Endothelial cell of umbilical vein (primary cell): ENCODE data around the gene SIRPD. TPM values are rescaled to one million over a fixed set of nuclear protein-coding genes. Genes with fewer than 3 reads are reported as not detected.

Experiments used
- BruUV-seq: library from RNA; stranded (reverse); fragments of 400-500 nt; replicated peaks from 2 replicates; lab custom pipeline; 2021; lab: Mats Ljungman, UMichigan
- CTCF ChIA-PET: fragments of 300-600, 350-600 bp; sonication (Branson Sonifier 250); formaldehyde crosslinking; loops from one replicate; lab custom pipeline; 2021; ENCODE audit warnings: antibody characterized with exemption, inconsistent platforms; lab: Charles Lee
- POLR2A ChIA-PET: fragments of 300-600, 350-600 bp; sonication (Branson Sonifier 250); formaldehyde crosslinking; loops from one replicate; lab custom pipeline; 2021; ENCODE audit warnings: antibody characterized with exemption, inconsistent platforms; lab: Charles Lee
- DNase-seq: peaks from one replicate; pipeline ENCODE4 v3.0.0-alpha.2; 2011; ENCODE audit warnings: low read depth, low spot score
- FAIRE-seq: peaks from 2 replicates; lab custom pipeline; 2011; peaks lifted over from hg19 to GRCh38; lab: Jason Lieb, UNC
- H2AFZ ChIP-seq: 2 replicates; pipeline ENCODE4 v1.6.0; 2012; ENCODE audit warnings: low read depth, low read length, control low read depth, inconsistent platforms
- H3K27ac ChIP-seq: 2 replicates; pipeline ENCODE4 v1.5.1; 2011; ENCODE audit warnings: low read depth, mild to moderate bottlenecking, control low read depth, low read length, moderate library complexity; ENCODE audit not compliant: insufficient read depth
- H3K27me3 ChIP-seq, 2 experiments: 2 replicates each; pipeline versions ENCODE4 v1.6.0 to v1.6.1; 2011; ENCODE audit warnings: low read length in 2 of 2, mixed read lengths in 1 of 2; ENCODE audit not compliant: control insufficient read depth in 2 of 2, insufficient read depth in 2 of 2
- H3K36me3 ChIP-seq, 2 experiments: 2 replicates in 1 of 2; 3 replicates in 1 of 2; pipeline ENCODE4 v1.5.1; 2011; ENCODE audit warnings: low read length in 2 of 2, mild to moderate bottlenecking in 1 of 2, moderate library complexity in 1 of 2; ENCODE audit not compliant: control insufficient read depth in 2 of 2, insufficient read depth in 2 of 2; ENCODE audit errors: extremely low read depth in 1 of 2
- H3K4me1 ChIP-seq: 3 replicates; pipeline ENCODE4 v1.5.1; 2011; ENCODE audit warnings: mild to moderate bottlenecking, low read length; ENCODE audit not compliant: control insufficient read depth, insufficient read depth; ENCODE audit errors: extremely low read depth
- H3K4me2 ChIP-seq: 2 replicates; pipeline ENCODE4 v1.6.1; 2011; ENCODE audit warnings: low read length, control low read depth, mixed read lengths; ENCODE audit not compliant: insufficient read depth
- H3K4me3 ChIP-seq, 3 experiments: fragments of 200-600 bp in 1 of 3; sonication (generic), shearing (Covaris generic) in 1 of 3; replicated peaks in 1 of 3; 2 replicates each; pipeline ENCODE4 v1.5.1; 2011 to 2016; ENCODE audit warnings: control low read depth in 3 of 3, low read length in 3 of 3, mild to moderate bottlenecking in 2 of 3, inconsistent platforms in 1 of 3, low read depth in 1 of 3, moderate library complexity in 1 of 3; ENCODE audit not compliant: insufficient read depth in 1 of 3
- H3K79me2 ChIP-seq: 2 replicates; pipeline ENCODE4 v1.6.0; 2012; ENCODE audit warnings: low read length, inconsistent platforms; ENCODE audit not compliant: control insufficient read depth, insufficient read depth
- H3K9ac ChIP-seq: replicated peaks from 2 replicates; pipeline ENCODE3; 2011; ENCODE audit warnings: low read length, control low read depth; ENCODE audit not compliant: insufficient read depth; ENCODE audit errors: extremely low read depth
- H3K9me1 ChIP-seq: replicated peaks from 3 replicates; pipeline ENCODE4 v1.6.0; 2011; ENCODE audit warnings: mild to moderate bottlenecking, low read length; ENCODE audit not compliant: control insufficient read depth, insufficient read depth; ENCODE audit errors: extremely low read depth
- H3K9me3 ChIP-seq: replicated peaks from 2 replicates; pipeline ENCODE4 v1.5.1; 2012; ENCODE audit warnings: low read length, inconsistent platforms; ENCODE audit not compliant: control insufficient read depth, insufficient read depth
- H4K20me1 ChIP-seq: replicated peaks from 2 replicates; pipeline ENCODE3; 2011; ENCODE audit warnings: mild to moderate bottlenecking, low read length; ENCODE audit not compliant: control insufficient read depth, insufficient read depth; ENCODE audit errors: extremely low read depth
- CTCF ChIP-seq, 2 donors: IDR thresholded peaks; 1 replicate in 1 of 2; 2 replicates in 1 of 2; pipeline ENCODE4 v1.5.1; 2011; ENCODE audit warnings: low read length in 2 of 2, mild to moderate bottlenecking in 2 of 2, moderate library complexity in 2 of 2, control low read depth in 1 of 2, inconsistent platforms in 1 of 2, low read depth in 1 of 2; ENCODE audit not compliant: insufficient read depth in 1 of 2; ENCODE audit errors: extremely low read depth in 1 of 2
- EZH2 ChIP-seq: IDR thresholded peaks from 2 replicates; pipeline ENCODE4 v1.6.1; 2012; ENCODE audit warnings: borderline replicate concordance, low read depth, mild to moderate bottlenecking, moderate library complexity, low read length, inconsistent platforms; ENCODE audit not compliant: severe bottlenecking
- FOS ChIP-seq: IDR thresholded peaks from 2 replicates; pipeline ENCODE4 v1.6.1; 2011; ENCODE audit warnings: mild to moderate bottlenecking, low read length, moderate library complexity, borderline replicate concordance; ENCODE audit not compliant: insufficient read depth
- GATA2 ChIP-seq: IDR thresholded peaks from 2 replicates; pipeline ENCODE4 v1.7.0; 2011; ENCODE audit warnings: low read depth, mild to moderate bottlenecking, moderate library complexity, mixed read lengths, low read length; ENCODE audit not compliant: insufficient read length, insufficient read depth
- JUN ChIP-seq: IDR thresholded peaks from 2 replicates; pipeline ENCODE4 v1.6.1; 2011; ENCODE audit warnings: borderline replicate concordance, low read depth; ENCODE audit not compliant: insufficient read length, insufficient read depth
- MAX ChIP-seq: IDR thresholded peaks from 2 replicates; pipeline ENCODE4 v1.6.1; 2011; ENCODE audit not compliant: insufficient read depth, insufficient read length
- MYC ChIP-seq: IDR thresholded peaks from one replicate; pipeline ENCODE4 v1.6.1; 2011; ENCODE audit warnings: mild to moderate bottlenecking, low read depth, low read length
- POLR2A ChIP-seq: IDR thresholded peaks from 2 replicates; pipeline ENCODE4 v1.6.1; 2012; ENCODE audit warnings: low read depth, mild to moderate bottlenecking, control low read depth, low read length
- POLR2AphosphoS5 ChIP-seq: IDR thresholded peaks from 2 replicates; pipeline ENCODE4 v1.6.1; 2012; ENCODE audit warnings: low read depth, mild to moderate bottlenecking, control low read depth, low read length, moderate library complexity; ENCODE audit not compliant: insufficient read depth
- dilution Hi-C: fragments of 300-500 bp; cut with MboI; formaldehyde crosslinking; loops from one replicate; pipeline ENCODE4 v1.15.0; 2019; ENCODE audit warnings: low sequenced_read_pairs; ENCODE audit not compliant: extremely low pct_ligation_motif_present
- intact Hi-C: fragments of 100-400 bp; cut with micrococcal nuclease; formaldehyde crosslinking; loops from one replicate; pipeline ENCODE4 v1.10.0; 2022
- polyA plus RNA-seq, 4 experiments: library from polyadenylated mRNA; depleted of rRNA in 3 of 4; stranded (reverse) in 3 of 4; unstranded in 1 of 4; fragments of >200 nt; gene quantifications; 2 replicates each; pipeline versions ENCODE4 v1.2.1 to v1.2.3, GENCODE V29; 2011 to 2012; ENCODE audit warnings: missing spikeins in 1 of 4
- total RNA-seq: library from RNA; stranded (reverse); gene quantifications from 2 replicates; pipeline ENCODE4 v1.2.3, GENCODE V29; 2021

Gene SIRPD
- total and polyA plus RNA-seq, 2 donors (not counting 3 experiments of a cell fraction or from before 2014, with no cell fraction given) = not detected

GRCh38 chr20:1537731-1538058 lies 19.8 kb downstream of the SIRPD start:
- TF ChIP-seq EZH2 (no peak), GATA2 (no peak), CTCF (IDR thresholded peaks at IDR 0.05; ENCODE audit: extremely low read depth in 1 of 2, insufficient read depth in 1 of 2, low read depth in 1 of 2, low read length in 2 of 2) (no peak), MYC (no peak), POLR2A (no peak), POLR2AphosphoS5 (no peak), MAX (no peak), JUN (no peak), FOS (no peak)

More at GRCh38 chr20:1537731-1538058, 19.8 kb downstream of the SIRPD start:
- CTCF ChIA-PET = interaction anchor here (1.5 kb wide), 1 partner anchor 34 kb away, joined by 5 read pairs; no protein-coding TSS in a partner anchor
- Histone ChIP-seq H2AFZ (no peak overlapping the region), H3K4me1 (no peaks in the 10 kb centered on the region), H4K20me1 (no peaks in the 10 kb centered on the region), H3K9ac (no peak overlapping the region), H3K9me1 (no peaks in the 10 kb centered on the region), H3K27ac (no peak overlapping the region), H3K4me3 (no peak overlapping the region), H3K4me2 (no peak overlapping the region), H3K27me3 (peaks cover 0 to 2% of the 10 kb centered on the region in 2 experiments), H3K79me2 (no peaks in the 10 kb centered on the region), H3K36me3 (no peaks in the 10 kb centered on the region), H3K9me3 (no peaks in the 10 kb centered on the region)
- dilution Hi-C loops = no loop called here
- POLR2A ChIA-PET = no interaction called here
- FAIRE-seq = no peak
- DNase-seq = no peak
- intact Hi-C loops = no loop called here
- no TSS peak for BruUV-seq
